Stimulated activated CD8-positive, alpha-beta memory T cell treated with anti-CD3 and anti-CD28 coated beads, Interleukin-4, amount 100 ng/mL, for 1 hour (primary cell): ENCODE measurements around the gene FOSB.

Experiments used
- DNase-seq, 2 donors: peaks; one replicate each; pipeline ENCODE4 v3.0.0-alpha.2; 2020; ENCODE audit warnings: low read depth in 2 of 2, low spot score in 1 of 2

FOSB gene

GRCh38 chr19:45442408-45442777 is 25.4 kb upstream of the FOSB start:
- no peak for DNase-seq

GRCh38 chr19:45442778-45443461 is 24.9 kb upstream of the FOSB start:
- no peak for DNase-seq

- no peak for DNase-seq
Observed at GRCh38 chr19:45443462-45444317, 24.1 kb upstream of the FOSB start.

GRCh38 chr19:45444318-45445041 is 23.3 kb upstream of the FOSB start:
- peak; percentile 66 to 68 for DNase-seq

GRCh38 chr19:45445139-45445538 is 22.7 kb upstream of the FOSB start:
- no peak for DNase-seq

- DNase-seq = no peak
Observed at GRCh38 chr19:45446295-45446694, 21.5 kb upstream of the FOSB start.

- no peak for DNase-seq
Observed at GRCh38 chr19:45446944-45447343, 20.9 kb upstream of the FOSB start.

- DNase-seq = no peak
Observed at GRCh38 chr19:45448425-45448756, 19.4 kb upstream of the FOSB start.

GRCh38 chr19:45448887-45449299 is 18.9 kb upstream of the FOSB start:
- no peak for DNase-seq

- no peak for DNase-seq
Observed at GRCh38 chr19:45450012-45450333, 17.8 kb upstream of the FOSB start.

GRCh38 chr19:45451131-45451849 is 16.5 kb upstream of the FOSB start:
- no peak for DNase-seq

- DNase-seq = no peak
Observed at GRCh38 chr19:45451850-45452387, 15.9 kb upstream of the FOSB start.

- peak in 1 of 2 donors; percentile 54 for DNase-seq
Observed at GRCh38 chr19:45455707-45456499, 11.9 kb upstream of the FOSB start.

- DNase-seq = no peak
Observed at GRCh38 chr19:45456500-45456815, 11.3 kb upstream of the FOSB start.

- DNase-seq = no peak
Observed at GRCh38 chr19:45457776-45458175, 10.0 kb upstream of the FOSB start.

- no peak for DNase-seq
Observed at GRCh38 chr19:45460807-45461347, 6.9 kb upstream of the FOSB start.

- DNase-seq = no peak
Observed at GRCh38 chr19:45462174-45462573, 5.6 kb upstream of the FOSB start.

- no peak for DNase-seq
Observed at GRCh38 chr19:45463241-45463640, 4.6 kb upstream of the FOSB start.

GRCh38 chr19:45464274-45464673 is 3.5 kb upstream of the FOSB start:
- no peak for DNase-seq

GRCh38 chr19:45464852-45465441 is 2.8 kb upstream of the FOSB start:
- DNase-seq = no peak
